Large intestine (tissue), 3 donors: ENCODE results near the gene DGKA. TPM values are rescaled to one million over a fixed set of nuclear protein-coding genes. Genes with fewer than 3 reads are reported as not detected.

Source experiments
- DNase-seq, 2 donors: peaks; one replicate each; pipeline versions ENCODE4 v3.0.0 to v3.0.0-alpha.2; 2013
- H3K27ac ChIP-seq: one replicate; pipeline ENCODE4 v1.5.1; 2013; ENCODE audit warnings: low read length
- H3K27me3 ChIP-seq: 2 replicates; pipeline ENCODE4 v1.6.1; 2013; ENCODE audit warnings: low read length; ENCODE audit not compliant: control insufficient read depth, insufficient read depth
- H3K36me3 ChIP-seq: 2 replicates; pipeline ENCODE4 v1.6.1; 2013; ENCODE audit warnings: low read length; ENCODE audit not compliant: control insufficient read depth, insufficient read depth
- H3K4me1 ChIP-seq: one replicate; pipeline ENCODE4 v1.6.1; 2013; ENCODE audit warnings: low read length; ENCODE audit not compliant: control insufficient read depth, insufficient read depth
- H3K4me3 ChIP-seq: one replicate; pipeline ENCODE4 v1.5.1; 2013; ENCODE audit warnings: low read length
- H3K9me3 ChIP-seq: one replicate; pipeline ENCODE4 v1.6.1; 2013; ENCODE audit warnings: mild to moderate bottlenecking, low read depth, low read length, moderate library complexity; ENCODE audit not compliant: control insufficient read depth
- WGBS: methylation state at CpG from one replicate; pipeline ENCODE4 v1.1.5; 2013; ENCODE audit warnings: low lambda C conversion rate; ENCODE audit not compliant: insufficient coverage; 5-methylcytosine and 5-hydroxymethylcytosine counted together
- polyA plus RNA-seq: library from polyadenylated mRNA; unstranded; fragments of 120-200 nt; gene quantifications from one replicate; pipeline ENCODE4 v1.2.1, GENCODE V29; 2013

Gene DGKA
- polyA plus RNA-seq, 1 donor: 17.4 TPM

- Histone ChIP-seq H3K27me3 (peaks cover 11% of the 10 kb centered on the region), H3K9me3 (no peaks in the 10 kb centered on the region), H3K36me3 (no peaks in the 10 kb centered on the region), H3K4me3 (peak overlapping the region; percentile 14), H3K4me1 (peaks cover 21% of the 10 kb centered on the region), H3K27ac (no peak overlapping the region)
- peak; percentile 85 to 87 for DNase-seq
- WGBS: no CpG with 5 or more reads among the region's 18 CpGs
Observed at GRCh38 chr12:55940065-55940732, 9.2 kb downstream of the DGKA start.

GRCh38 chr12:55942055-55942454, 11.1 kb downstream of the DGKA start:
- H3K9me3 ChIP-seq: no peaks in the 10 kb centered on the region
- H3K4me1 ChIP-seq: peaks cover 21% of the 10 kb centered on the region
- no peak overlapping the region for H3K27ac ChIP-seq
- no peaks in the 10 kb centered on the region for H3K27me3 ChIP-seq
- no peaks in the 10 kb centered on the region for H3K36me3 ChIP-seq
- no peak for DNase-seq
- 60% methylated on average over 1 of the region's 4 CpGs for WGBS
- H3K4me3 ChIP-seq: no peak overlapping the region

GRCh38 chr12:55942577-55943136, 11.7 kb downstream of the DGKA start:
- Histone ChIP-seq H3K4me1 (peaks cover 21% of the 10 kb centered on the region), H3K9me3 (no peaks in the 10 kb centered on the region), H3K4me3 (no peak overlapping the region), H3K27me3 (no peaks in the 10 kb centered on the region), H3K36me3 (no peaks in the 10 kb centered on the region), H3K27ac (no peak overlapping the region)
- peak; percentile 47 for DNase-seq
- no CpG with 5 or more reads among the region's 1 CpG for WGBS

DNA sequence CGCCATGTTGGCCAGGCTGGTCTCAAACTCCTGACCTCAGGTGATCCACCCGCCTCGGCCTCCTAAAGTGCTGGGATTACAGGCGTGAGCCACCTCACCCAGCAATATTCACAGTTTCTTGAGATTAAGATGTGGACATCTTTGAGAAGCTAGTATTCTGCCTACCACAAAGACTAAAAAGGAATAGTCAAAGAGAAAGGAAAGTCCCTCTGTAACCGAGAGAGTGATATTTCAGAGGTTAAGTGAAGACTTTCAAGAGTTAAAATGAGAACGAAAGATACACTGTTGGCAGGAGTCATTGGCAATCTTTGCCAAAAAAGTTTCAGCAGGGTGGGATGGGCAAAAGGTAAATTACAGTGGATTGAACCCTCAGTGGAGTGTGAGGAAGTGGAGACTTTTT, 15.6 kb downstream of the DGKA start:
- H3K27ac ChIP-seq: no peak overlapping the region
- H3K4me3 ChIP-seq: no peak overlapping the region
- H3K36me3 ChIP-seq: peaks cover 3% of the 10 kb centered on the region
- 83% methylated on average over 1 of the region's 6 CpGs for WGBS
- no peak for DNase-seq
- H3K4me1 ChIP-seq: peaks cover 9% of the 10 kb centered on the region
- H3K27me3 ChIP-seq: no peaks in the 10 kb centered on the region
- no peaks in the 10 kb centered on the region for H3K9me3 ChIP-seq

GRCh38 chr12:55955344-55955743, 24.4 kb downstream of the DGKA start:
- Histone ChIP-seq H3K27me3 (no peaks in the 10 kb centered on the region), H3K27ac (no peak overlapping the region), H3K36me3 (peaks cover 17% of the 10 kb centered on the region), H3K9me3 (no peaks in the 10 kb centered on the region), H3K4me3 (no peak overlapping the region), H3K4me1 (peaks cover 14% of the 10 kb centered on the region)
- WGBS: no CpG with 5 or more reads among the region's 4 CpGs
- DNase-seq: no peak

- no CpG with 5 or more reads among the region's 6 CpGs for WGBS
- Histone ChIP-seq H3K27ac (no peak overlapping the region), H3K27me3 (no peaks in the 10 kb centered on the region), H3K36me3 (peaks cover 17% of the 10 kb centered on the region), H3K4me1 (peaks cover 14% of the 10 kb centered on the region), H3K9me3 (no peaks in the 10 kb centered on the region), H3K4me3 (no peak overlapping the region)
- peak; percentile 71 to 80 for DNase-seq
Observed at GRCh38 chr12:55955800-55956508, 25.0 kb downstream of the DGKA start.

DNA sequence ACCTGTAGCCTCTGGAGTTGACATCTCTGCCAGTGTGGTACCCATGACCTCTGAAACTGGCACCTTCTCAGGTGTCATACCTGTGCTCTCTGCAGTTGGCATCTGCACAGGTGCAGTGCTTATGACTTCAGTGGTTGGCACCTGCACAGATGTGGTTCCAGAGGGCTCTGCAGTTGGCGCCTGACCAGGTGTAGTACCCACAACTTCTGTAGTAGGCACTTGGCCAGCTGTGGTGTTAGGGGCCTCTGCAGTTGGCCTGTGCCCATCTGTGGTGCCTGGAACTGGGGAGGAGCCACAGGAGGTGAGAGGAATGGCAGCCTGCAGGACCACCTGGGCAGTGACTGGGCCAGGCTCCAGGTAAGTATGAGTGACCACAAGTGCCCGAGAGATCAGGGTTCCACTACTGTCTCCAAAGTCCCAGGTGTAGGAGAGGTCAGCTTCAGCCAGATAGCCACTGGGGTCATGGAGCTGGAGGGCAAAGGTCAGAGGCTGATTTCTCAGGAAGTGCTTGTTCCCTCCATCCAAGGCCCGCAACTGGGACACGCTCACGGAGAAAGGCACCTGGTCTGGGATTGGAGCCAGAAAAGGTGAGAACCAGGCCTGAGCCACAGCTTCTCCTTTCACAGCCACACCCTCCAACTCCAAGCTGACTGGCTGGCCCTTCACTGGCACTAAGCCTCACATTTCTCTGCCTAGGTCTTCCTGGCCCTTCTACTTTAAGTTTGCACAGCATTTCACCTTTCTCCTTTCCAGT, 26.3 kb downstream of the DGKA start:
- peaks cover 14% of the 10 kb centered on the region for H3K4me1 ChIP-seq
- WGBS: no CpG with 5 or more reads among the region's 5 CpGs
- no peak overlapping the region for H3K27ac ChIP-seq
- H3K9me3 ChIP-seq: no peaks in the 10 kb centered on the region
- no peaks in the 10 kb centered on the region for H3K27me3 ChIP-seq
- peaks cover 7% of the 10 kb centered on the region for H3K36me3 ChIP-seq
- H3K4me3 ChIP-seq: no peak overlapping the region
- DNase-seq: no peak

GRCh38 chr12:55963760-55964159, 32.8 kb downstream of the DGKA start:
- Histone ChIP-seq H3K27ac (no peak overlapping the region), H3K9me3 (no peaks in the 10 kb centered on the region), H3K4me1 (peaks cover 20% of the 10 kb centered on the region), H3K36me3 (peaks cover 2% of the 10 kb centered on the region), H3K27me3 (no peaks in the 10 kb centered on the region), H3K4me3 (no peak overlapping the region)
- 100% methylated on average over 1 of the region's 2 CpGs for WGBS
- DNase-seq: no peak

DNA sequence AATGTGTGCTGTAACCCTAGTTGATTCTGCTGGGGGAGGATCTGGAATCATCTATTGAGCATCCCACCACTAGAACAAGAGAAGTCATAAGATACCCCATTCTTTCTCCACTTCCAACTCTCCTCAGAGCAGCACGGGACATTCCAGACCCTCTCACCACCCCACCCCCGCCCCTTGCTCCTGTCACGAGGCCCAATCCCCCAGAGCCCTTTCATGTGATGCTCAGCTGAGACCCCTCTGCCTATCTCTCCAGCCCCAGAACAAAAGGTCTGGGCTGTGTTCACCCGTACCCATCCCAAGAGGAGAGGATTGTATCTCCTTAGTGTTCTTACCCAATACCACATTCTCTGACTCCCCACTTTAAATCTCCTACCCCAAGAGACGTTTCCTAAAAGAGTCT, 34.3 kb downstream of the DGKA start:
- H3K4me3 ChIP-seq: no peak overlapping the region
- WGBS: 78% methylated on average over 2 of the region's 5 CpGs
- H3K27ac ChIP-seq: no peak overlapping the region
- DNase-seq: no peak
- H3K27me3 ChIP-seq: no peaks in the 10 kb centered on the region
- peaks cover 2% of the 10 kb centered on the region for H3K36me3 ChIP-seq
- no peaks in the 10 kb centered on the region for H3K9me3 ChIP-seq
- H3K4me1 ChIP-seq: peaks cover 20% of the 10 kb centered on the region

DNA sequence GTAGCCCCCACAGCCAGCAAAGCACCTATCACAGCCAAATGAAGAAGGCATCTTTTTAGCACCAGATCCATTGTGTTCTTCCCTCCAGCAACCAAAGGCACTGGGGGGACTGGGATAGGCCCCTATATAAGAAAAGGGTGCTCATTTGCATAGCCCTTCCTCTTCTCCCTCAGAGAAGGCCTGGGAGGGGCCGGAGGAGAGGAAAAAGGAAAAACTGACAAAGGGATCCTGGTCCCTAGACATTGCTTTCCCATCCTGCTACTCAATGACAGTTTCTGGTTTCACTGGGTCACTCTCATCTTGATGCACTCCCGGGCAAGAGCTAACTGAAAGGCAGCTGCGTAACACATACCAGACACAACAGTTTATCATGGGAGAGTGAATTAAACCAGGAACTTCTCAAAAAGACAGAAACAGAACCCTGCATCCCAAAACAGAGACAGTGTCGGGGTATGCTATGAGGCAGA, 35.0 kb downstream of the DGKA start, which contains the start of gene PMEL:
Gene PMEL, minus strand, starts transcription at position 102 of the 467 bp plus-strand sequence. Its CDS starts 31 bp downstream, at position 71.
- WGBS: no CpG with 5 or more reads among the region's 4 CpGs

More for the DNA sequence above, 35.0 kb downstream of the DGKA start, which contains the start of gene PMEL:
- H3K9me3 ChIP-seq: no peaks in the 10 kb centered on the region
- peaks cover 8% of the 10 kb centered on the region for H3K36me3 ChIP-seq
- no peak for DNase-seq
- no peaks in the 10 kb centered on the region for H3K27me3 ChIP-seq
- H3K27ac ChIP-seq: peak within 1 kb of the TSS; percentile 79
- peak within 1 kb of the TSS; percentile 73 for H3K4me3 ChIP-seq
- H3K4me1 ChIP-seq: peaks cover 20% of the 10 kb centered on the region
